NCI-H2029 (cell line): ENCODE data around the gene OR2V2.
"Not testable (repeated sequence)": the region's sequence is repeated elsewhere in the genome, so short reads cannot be mapped to it uniquely, and the experiment has no call there.

Experiments used
- DNase-seq: peaks from one replicate; lab custom pipeline; 2025; lab: John Stamatoyannopoulos, UW

Gene OR2V2

GRCh38 chr5:181169459-181170236, 22.3 kb downstream of the OR2V2 start:
- DNase-seq: not testable (repeated sequence)

GRCh38 chr5:181170237-181170825, 22.9 kb downstream of the OR2V2 start:
- DNase-seq: no peak

GRCh38 chr5:181170996-181171395, 23.6 kb downstream of the OR2V2 start:
- DNase-seq: no peak

GRCh38 chr5:181171782-181172181, 24.4 kb downstream of the OR2V2 start:
- DNase-seq: no peak

GRCh38 chr5:181173027-181173419, 25.6 kb downstream of the OR2V2 start:
- DNase-seq: no peak

GRCh38 chr5:181173420-181174342, 26.3 kb downstream of the OR2V2 start:
- DNase-seq: no peak

GRCh38 chr5:181176254-181176952, 29.0 kb downstream of the OR2V2 start:
- no peak for DNase-seq

- not testable (repeated sequence) for DNase-seq
These were observed 30.2 kb downstream of the OR2V2 start for GRCh38 chr5:181177559-181177958.

- no peak for DNase-seq
These were observed 34.5 kb downstream of the OR2V2 start for GRCh38 chr5:181181650-181182565.

- DNase-seq: no peak
These were observed 35.3 kb downstream of the OR2V2 start for GRCh38 chr5:181182651-181183050.

GRCh38 chr5:181184845-181185216, 37.4 kb downstream of the OR2V2 start:
- DNase-seq: no peak

- no peak for DNase-seq
These were observed 38.2 kb downstream of the OR2V2 start for GRCh38 chr5:181185560-181185959.

- no peak for DNase-seq
These were observed 38.6 kb downstream of the OR2V2 start for GRCh38 chr5:181186022-181186421.

- no peak for DNase-seq
These were observed 39.7 kb downstream of the OR2V2 start for GRCh38 chr5:181186986-181187499.

- DNase-seq: no peak
These were observed 40.3 kb downstream of the OR2V2 start for GRCh38 chr5:181187500-181188213.

GRCh38 chr5:181188700-181189362, 41.4 kb downstream of the OR2V2 start:
- DNase-seq: no peak

- DNase-seq: no peak
These were observed 42.1 kb downstream of the OR2V2 start for GRCh38 chr5:181189363-181189961.

- DNase-seq: no peak
These were observed 42.8 kb downstream of the OR2V2 start for GRCh38 chr5:181189962-181190710.
